ENCODE results near the gene PTGS1.

PTGS1 gene

GRCh38 chr9:122339579-122339978, 31.2 kb upstream of the PTGS1 start:
- TF ChIP-seq TARDBP (IDR thresholded peaks at IDR 0.05) (no peak), LEF1 (IDR thresholded peaks at IDR 0.05; ENCODE audit: borderline replicate concordance) (no peak), NFRKB (IDR thresholded peaks at IDR 0.05) (no peak), ELF4 (IDR thresholded peaks at IDR 0.05) (no peak), FOXK2 (IDR thresholded peaks at IDR 0.05) (no peak), SP1 (IDR thresholded peaks at IDR 0.05) (no peak), ARNT (IDR thresholded peaks at IDR 0.05) (no peak), HDGF (IDR thresholded peaks at IDR 0.05; ENCODE audit: borderline replicate concordance) (no peak), CTBP1 (IDR thresholded peaks at IDR 0.05; ENCODE audit: borderline replicate concordance) (no peak), FOXM1 (IDR thresholded peaks at IDR 0.05; ENCODE audit: borderline replicate concordance) (no peak), ZNF384 (IDR thresholded peaks at IDR 0.05) (no peak), L3MBTL2 (conservative IDR thresholded peaks at IDR 0.05) (no peak), BHLHE40 (IDR thresholded peaks at IDR 0.05; ENCODE audit: borderline replicate concordance) (no peak), FOXA1 (IDR thresholded peaks at IDR 0.05) (no peak)
- TF ChIP-seq, protein P1, sequence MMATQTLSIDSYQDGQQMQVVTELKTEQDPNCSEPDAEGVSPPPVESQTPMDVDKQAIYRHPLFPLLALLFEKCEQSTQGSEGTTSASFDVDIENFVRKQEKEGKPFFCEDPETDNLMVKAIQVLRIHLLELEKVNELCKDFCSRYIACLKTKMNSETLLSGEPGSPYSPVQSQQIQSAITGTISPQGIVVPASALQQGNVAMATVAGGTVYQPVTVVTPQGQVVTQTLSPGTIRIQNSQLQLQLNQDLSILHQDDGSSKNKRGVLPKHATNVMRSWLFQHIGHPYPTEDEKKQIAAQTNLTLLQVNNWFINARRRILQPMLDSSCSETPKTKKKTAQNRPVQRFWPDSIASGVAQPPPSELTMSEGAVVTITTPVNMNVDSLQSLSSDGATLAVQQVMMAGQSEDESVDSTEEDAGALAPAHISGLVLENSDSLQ (IDR thresholded peaks at IDR 0.05): no peak
- ChIA-PET POLR2A (no interaction called here), CTCF (interaction anchor here (1.0 kb wide), 1 partner anchor 214 kb away, joined by 3 read pairs; no protein-coding TSS in a partner anchor)
- no peak for DNase-seq (ENCODE audit: extremely low spot score)

- CTCF ChIA-PET: interaction anchor here (1.0 kb wide), 2 partner anchors 10 to 214 kb away, joined by 3 read pairs; no protein-coding TSS in a partner anchor
- TF ChIP-seq ZNF384 (IDR thresholded peaks at IDR 0.05): no peak
- no peak for TF ChIP-seq FOXM1 (IDR thresholded peaks at IDR 0.05; ENCODE audit: borderline replicate concordance)
- TF ChIP-seq, protein P1 (IDR thresholded peaks at IDR 0.05): no peak
- no peak for TF ChIP-seq NFRKB (IDR thresholded peaks at IDR 0.05)
- no peak for TF ChIP-seq BHLHE40 (IDR thresholded peaks at IDR 0.05; ENCODE audit: borderline replicate concordance)
- TF ChIP-seq TARDBP (IDR thresholded peaks at IDR 0.05): no peak
- no peak for TF ChIP-seq FOXK2 (IDR thresholded peaks at IDR 0.05)
- TF ChIP-seq SP1 (IDR thresholded peaks at IDR 0.05): no peak
- no peak for TF ChIP-seq CTBP1 (IDR thresholded peaks at IDR 0.05; ENCODE audit: borderline replicate concordance)
- no peak for TF ChIP-seq ELF4 (IDR thresholded peaks at IDR 0.05)
- TF ChIP-seq HDGF (IDR thresholded peaks at IDR 0.05; ENCODE audit: borderline replicate concordance): no peak
- no peak for TF ChIP-seq ARNT (IDR thresholded peaks at IDR 0.05)
- no peak for TF ChIP-seq SUZ12 (IDR thresholded peaks at IDR 0.05)
- TF ChIP-seq LEF1 (IDR thresholded peaks at IDR 0.05; ENCODE audit: borderline replicate concordance): no peak
- TF ChIP-seq L3MBTL2 (conservative IDR thresholded peaks at IDR 0.05): no peak
- TF ChIP-seq FOXA1 (IDR thresholded peaks at IDR 0.05): no peak
- POLR2A ChIA-PET: no interaction called here
- no peak for DNase-seq (ENCODE audit: extremely low spot score)
Observed at GRCh38 chr9:122340161-122340560, 30.7 kb upstream of the PTGS1 start.

DNA sequence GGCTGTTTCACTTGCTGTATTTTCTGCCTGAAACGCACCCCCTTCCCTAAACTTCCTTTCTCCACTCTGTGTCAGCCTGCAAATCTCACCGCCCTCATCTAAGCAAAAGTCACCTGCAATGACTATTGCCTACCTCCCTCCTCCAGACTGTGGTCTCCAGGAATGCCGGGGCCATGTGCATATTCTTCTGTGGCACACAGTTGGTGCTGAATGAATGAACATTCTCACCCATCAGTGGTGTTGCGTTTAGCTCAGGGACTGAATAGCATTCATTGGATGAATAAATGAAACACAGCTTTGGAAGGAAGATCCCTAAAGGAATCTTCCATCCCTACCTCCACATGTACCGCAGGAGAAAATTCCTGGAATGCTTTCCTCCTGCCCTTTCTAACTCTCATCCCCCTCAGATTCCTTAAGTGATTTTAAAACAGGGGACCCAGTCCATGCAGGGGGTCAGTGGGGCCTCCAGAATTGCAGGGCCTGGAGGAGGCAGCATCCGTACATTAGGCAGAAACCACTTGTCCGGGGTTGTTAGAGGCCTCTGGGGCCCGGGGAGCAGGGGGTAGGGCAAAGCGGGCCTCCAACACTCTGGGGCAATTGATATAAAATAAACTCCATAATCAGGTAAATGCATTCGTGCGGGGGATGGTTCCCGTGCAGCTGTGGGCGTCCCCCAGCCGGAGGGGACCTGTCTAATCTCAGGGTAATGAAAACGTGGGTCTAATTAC, 28.3 kb upstream of the PTGS1 start:
- CTCF ChIA-PET: no interaction called here
- no peak for TF ChIP-seq SUZ12 (IDR thresholded peaks at IDR 0.05)
- TF ChIP-seq FOXM1 (IDR thresholded peaks at IDR 0.05; ENCODE audit: borderline replicate concordance): no peak
- TF ChIP-seq CTBP1 (IDR thresholded peaks at IDR 0.05; ENCODE audit: borderline replicate concordance): no peak
- TF ChIP-seq SP1 (IDR thresholded peaks at IDR 0.05): no peak
- TF ChIP-seq HDGF (IDR thresholded peaks at IDR 0.05; ENCODE audit: borderline replicate concordance): no peak
- TF ChIP-seq FOXA1 (IDR thresholded peaks at IDR 0.05): no peak
- no peak for TF ChIP-seq L3MBTL2 (conservative IDR thresholded peaks at IDR 0.05)
- TF ChIP-seq LEF1 (IDR thresholded peaks at IDR 0.05; ENCODE audit: borderline replicate concordance): no peak
- no peak for TF ChIP-seq NFRKB (IDR thresholded peaks at IDR 0.05)
- TF ChIP-seq TARDBP (IDR thresholded peaks at IDR 0.05): no peak
- POLR2A ChIA-PET: no interaction called here
- no peak for DNase-seq (ENCODE audit: extremely low spot score)

DNA sequence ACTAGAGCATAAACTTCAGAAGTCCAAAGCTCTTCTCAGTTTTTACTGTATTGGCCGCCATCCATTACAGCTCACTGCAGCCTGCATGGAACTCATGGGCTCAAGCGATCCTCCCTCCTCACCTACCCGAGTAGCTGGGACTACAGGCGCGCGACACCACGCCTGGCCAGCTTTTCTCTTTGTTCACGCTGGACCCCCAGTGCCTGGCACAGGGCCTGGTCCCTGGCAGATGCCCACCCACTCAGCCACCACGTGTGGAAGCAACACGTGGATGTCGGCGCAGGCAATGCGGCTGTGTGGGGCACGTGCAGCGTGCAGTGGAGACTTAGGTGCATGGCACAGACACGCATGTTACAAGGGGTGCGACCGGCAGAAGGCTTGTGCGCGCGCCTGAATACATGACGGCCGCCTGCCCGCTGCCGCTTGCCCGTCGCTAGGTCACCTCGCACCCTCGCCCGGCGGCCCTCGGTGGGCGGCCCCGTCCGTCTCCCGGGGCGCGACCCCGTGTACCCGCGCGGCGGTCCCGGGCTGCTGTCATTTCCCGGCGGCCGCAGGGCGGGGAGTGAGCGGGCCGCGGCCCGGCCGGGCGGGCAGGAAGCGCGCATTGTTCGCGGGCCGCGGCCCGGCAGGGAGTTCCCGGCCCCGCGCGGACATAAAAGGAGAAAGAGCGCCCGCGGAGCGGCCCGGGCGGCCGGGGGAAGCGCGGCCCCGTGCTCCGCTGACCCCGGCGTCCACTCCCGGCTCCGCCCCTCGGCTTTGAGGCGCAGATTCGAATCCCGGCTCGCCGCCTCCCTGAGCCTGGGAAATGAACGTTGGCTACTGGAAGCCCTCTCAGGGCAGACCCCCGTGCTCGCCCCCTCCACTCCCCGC, 24.1 kb upstream of the PTGS1 start:
- POLR2A ChIA-PET: no interaction called here

GRCh38 chr9:122347348-122348287, 23.2 kb upstream of the PTGS1 start:
- CTCF ChIA-PET: interaction anchor here (0.6 kb wide), 1 partner anchor 252 kb away, joined by 3 read pairs; no protein-coding TSS in a partner anchor
- no peak for DNase-seq (ENCODE audit: extremely low spot score)
- POLR2A ChIA-PET: no interaction called here
- no peak for TF ChIP-seq TARDBP (IDR thresholded peaks at IDR 0.05)
- no peak for TF ChIP-seq LEF1 (IDR thresholded peaks at IDR 0.05; ENCODE audit: borderline replicate concordance)
- no peak for TF ChIP-seq BHLHE40 (IDR thresholded peaks at IDR 0.05; ENCODE audit: borderline replicate concordance)
- TF ChIP-seq ZNF384 (IDR thresholded peaks at IDR 0.05): no peak
- TF ChIP-seq, protein P1 (IDR thresholded peaks at IDR 0.05): no peak
- no peak for TF ChIP-seq CTBP1 (IDR thresholded peaks at IDR 0.05; ENCODE audit: borderline replicate concordance)
- no peak for TF ChIP-seq SP1 (IDR thresholded peaks at IDR 0.05)
- TF ChIP-seq ELF4 (IDR thresholded peaks at IDR 0.05): no peak
- no peak for TF ChIP-seq SUZ12 (IDR thresholded peaks at IDR 0.05)
- no peak for TF ChIP-seq FOXM1 (IDR thresholded peaks at IDR 0.05; ENCODE audit: borderline replicate concordance)
- TF ChIP-seq FOXK2 (IDR thresholded peaks at IDR 0.05): no peak
- no peak for TF ChIP-seq NFRKB (IDR thresholded peaks at IDR 0.05)
- TF ChIP-seq L3MBTL2 (conservative IDR thresholded peaks at IDR 0.05): no peak
- no peak for TF ChIP-seq HDGF (IDR thresholded peaks at IDR 0.05; ENCODE audit: borderline replicate concordance)
- no peak for TF ChIP-seq ARNT (IDR thresholded peaks at IDR 0.05)
- no peak for TF ChIP-seq FOXA1 (IDR thresholded peaks at IDR 0.05)

More for the DNA sequence above, 24.1 kb upstream of the PTGS1 start:
- DNase-seq (ENCODE audit: extremely low spot score): no peak
- CTCF ChIA-PET: no interaction called here
- TF ChIP-seq L3MBTL2 (conservative IDR thresholded peaks at IDR 0.05): no peak
- no peak for TF ChIP-seq FOXA1 (IDR thresholded peaks at IDR 0.05)

Data from HEK293T (cell line).